SK-N-SH treated with all-trans-retinoic acid at 6 μM for 48 hours (cell line): ENCODE measurements around the gene AKAP6.
A peak's percentile ranks its signal among the peaks of the same experiment; 100 is the strongest.

ENCODE experiments used
- ATAC-seq: fragments of 200-7000 bp; cut with Tn5 transposase; 3 replicates; pipeline ENCODE4 v1.9.1; 2020; ENCODE audit warnings: mild to moderate bottlenecking, moderate library complexity
- ARNTL ChIP-seq: fragments of 450-650 bp; formaldehyde crosslinking; IDR thresholded peaks from 2 replicates; pipeline ENCODE4 v1.5.0; 2020; ENCODE audit warnings: low read depth, mild to moderate bottlenecking, moderate library complexity, borderline replicate concordance
- BACH2 ChIP-seq: fragments of 250-450 bp; sonication (Bioruptor Pico); IDR thresholded peaks from 2 replicates; pipeline ENCODE4 v1.9.0; 2021; ENCODE audit warnings: mild to moderate bottlenecking, borderline replicate concordance
- CSDC2 ChIP-seq: fragments of 250-450 bp; sonication (Bioruptor Pico); IDR thresholded peaks from 2 replicates; pipeline ENCODE4 v1.5.0; 2020; ENCODE audit warnings: mild to moderate bottlenecking, moderate library complexity
- CSRNP3 ChIP-seq: fragments of 250-450 bp; sonication (Bioruptor Pico); IDR thresholded peaks from 2 replicates; pipeline ENCODE4 v1.5.1; 2021; ENCODE audit warnings: mild to moderate bottlenecking, moderate library complexity
- ESRRG ChIP-seq: fragments of 250-450 bp; sonication (Bioruptor Pico); IDR thresholded peaks from 2 replicates; pipeline ENCODE4 v1.6.1; 2021; ENCODE audit warnings: mild to moderate bottlenecking
- ISL1 ChIP-seq: fragments of 250-450 bp; sonication (Bioruptor Pico); IDR thresholded peaks from 2 replicates; pipeline ENCODE4 v2.1.2; 2022; ENCODE audit warnings: mild to moderate bottlenecking, moderate library complexity
- POU6F1 ChIP-seq: fragments of 250-450 bp; sonication (Bioruptor Pico); IDR thresholded peaks from 2 replicates; pipeline ENCODE4 v1.8.0; 2021; ENCODE audit warnings: low read depth, mild to moderate bottlenecking, moderate library complexity, borderline replicate concordance
- RARB ChIP-seq: fragments of 250-450 bp; sonication (Bioruptor Pico); IDR thresholded peaks from 2 replicates; pipeline ENCODE4 v1.8.0; 2021; ENCODE audit warnings: mild to moderate bottlenecking, moderate library complexity
- SNAI2 ChIP-seq: fragments of 250-450 bp; sonication (Bioruptor Pico); IDR thresholded peaks from 2 replicates; pipeline ENCODE4 v1.5.0; 2020; ENCODE audit warnings: mild to moderate bottlenecking, moderate library complexity
- TCF4 ChIP-seq: fragments of 250-450 bp; sonication (Bioruptor Pico); IDR thresholded peaks from 2 replicates; pipeline ENCODE4 v1.8.0; 2021; ENCODE audit warnings: mild to moderate bottlenecking, moderate library complexity, borderline replicate concordance
- TOX ChIP-seq: fragments of 250-450 bp; sonication (Bioruptor Pico); IDR thresholded peaks from 2 replicates; pipeline ENCODE4 v1.8.0; 2021; ENCODE audit warnings: mild to moderate bottlenecking, moderate library complexity, borderline replicate concordance
- ZC3H10 ChIP-seq: fragments of 250-450 bp; sonication (Bioruptor Pico); IDR thresholded peaks from 2 replicates; pipeline ENCODE4 v1.5.1; 2021; ENCODE audit warnings: mild to moderate bottlenecking, moderate library complexity
- ZFP3 ChIP-seq: fragments of 250-450 bp; sonication (Bioruptor Pico); IDR thresholded peaks from 2 replicates; pipeline ENCODE4 v1.5.0; 2020; ENCODE audit warnings: mild to moderate bottlenecking, moderate library complexity
- ZNF70 ChIP-seq: fragments of 450-650 bp; formaldehyde crosslinking; IDR thresholded peaks from 2 replicates; pipeline ENCODE4 v1.5.0; 2020; ENCODE audit warnings: mild to moderate bottlenecking, moderate library complexity
- ZNF8 ChIP-seq: fragments of 450-650 bp; formaldehyde crosslinking; IDR thresholded peaks from 2 replicates; pipeline ENCODE4 v1.5.0; 2020; ENCODE audit warnings: mild to moderate bottlenecking, moderate library complexity
- TF ChIP-seq, protein P1 (sequence below): fragments of 250-450 bp; sonication (Bioruptor Pico); IDR thresholded peaks from 2 replicates; pipeline ENCODE4 v1.5.0; 2020; ENCODE audit warnings: mild to moderate bottlenecking, moderate library complexity
- TF ChIP-seq, protein P2 (sequence below): fragments of 250-450 bp; sonication (Bioruptor Pico); IDR thresholded peaks from 2 replicates; pipeline ENCODE4 v1.5.1; 2020; ENCODE audit warnings: low read depth, mild to moderate bottlenecking, moderate library complexity

Gene AKAP6

DNA sequence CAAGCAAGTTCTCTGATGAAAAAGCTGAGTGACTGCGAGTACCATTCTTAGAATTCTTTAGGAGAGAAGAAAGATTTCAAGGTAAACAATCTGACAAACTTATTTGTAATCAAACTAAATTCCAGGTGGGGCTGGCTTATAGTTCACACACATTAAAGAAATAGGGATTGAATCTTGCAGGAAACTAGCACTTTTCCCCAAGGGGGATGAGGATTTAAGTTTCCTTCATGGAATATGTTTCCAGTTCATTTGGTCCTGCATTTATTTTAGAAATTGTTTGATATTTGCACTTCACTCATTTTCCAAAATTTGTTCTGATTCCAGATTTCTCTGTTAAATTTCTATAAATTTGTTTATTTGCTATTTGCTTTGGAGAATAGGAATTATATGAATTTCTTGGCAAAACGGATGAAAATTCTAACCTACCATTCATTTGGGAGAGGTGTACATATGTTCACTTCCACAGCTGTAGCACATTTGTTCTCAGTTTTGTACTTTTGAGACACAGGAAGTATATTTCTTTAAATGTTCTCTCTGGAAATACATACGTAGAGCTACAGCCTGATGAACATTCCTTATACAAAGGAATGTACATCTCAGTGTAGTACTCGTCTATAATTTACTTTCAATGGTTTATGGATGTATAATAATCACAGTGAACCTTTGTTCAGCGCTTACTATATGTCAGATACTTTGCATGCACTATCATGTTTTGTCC, 145.5 kb downstream of the AKAP6 start:
- ATAC-seq, result no peak
- TF ChIP-seq ISL1 (CRISPR knock-in tag) (no peak), ZFP3 (no peak), ARNTL (CRISPR knock-in tag) (no peak), SNAI2 (CRISPR knock-in tag) (no peak)

- TF ChIP-seq POU6F1 (CRISPR knock-in tag), result no peak
- TF ChIP-seq, all 23 proteins: peak for 0
- no peak for ATAC-seq
Observed at GRCh38 chr14:32476532-32476931, 147.4 kb downstream of the AKAP6 start.

DNA sequence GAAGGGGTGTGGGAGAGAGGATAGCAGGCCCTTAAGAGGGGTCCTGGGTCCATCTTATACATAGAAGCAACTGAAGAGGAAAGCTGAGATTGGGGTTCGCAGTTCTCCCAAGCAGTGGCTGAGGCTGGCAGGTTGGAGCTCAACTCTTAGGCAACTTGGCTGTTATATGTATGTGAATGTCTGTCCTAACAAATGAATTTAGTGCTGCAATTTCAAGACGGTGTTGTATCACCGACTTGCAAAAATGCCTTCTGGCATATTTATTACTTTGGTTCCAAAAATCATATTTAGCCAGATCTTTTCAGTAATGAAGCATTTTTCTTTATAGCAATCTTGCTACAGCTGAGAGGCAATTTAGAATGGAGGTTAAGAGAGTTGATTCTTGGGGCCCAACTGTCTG, 148.3 kb downstream of the AKAP6 start:
- TF ChIP-seq BACH2 (CRISPR knock-in tag), result no peak
- no peak for TF ChIP-seq RARB (CRISPR knock-in tag)
- TF ChIP-seq ZNF70 (CRISPR knock-in tag), result no peak
- TF ChIP-seq SNAI2 (CRISPR knock-in tag), result no peak
- no peak for TF ChIP-seq TCF4 (CRISPR knock-in tag)
- TF ChIP-seq ZC3H10 (CRISPR knock-in tag), result no peak
- no peak for TF ChIP-seq POU6F1 (CRISPR knock-in tag)
- TF ChIP-seq, protein P1, sequence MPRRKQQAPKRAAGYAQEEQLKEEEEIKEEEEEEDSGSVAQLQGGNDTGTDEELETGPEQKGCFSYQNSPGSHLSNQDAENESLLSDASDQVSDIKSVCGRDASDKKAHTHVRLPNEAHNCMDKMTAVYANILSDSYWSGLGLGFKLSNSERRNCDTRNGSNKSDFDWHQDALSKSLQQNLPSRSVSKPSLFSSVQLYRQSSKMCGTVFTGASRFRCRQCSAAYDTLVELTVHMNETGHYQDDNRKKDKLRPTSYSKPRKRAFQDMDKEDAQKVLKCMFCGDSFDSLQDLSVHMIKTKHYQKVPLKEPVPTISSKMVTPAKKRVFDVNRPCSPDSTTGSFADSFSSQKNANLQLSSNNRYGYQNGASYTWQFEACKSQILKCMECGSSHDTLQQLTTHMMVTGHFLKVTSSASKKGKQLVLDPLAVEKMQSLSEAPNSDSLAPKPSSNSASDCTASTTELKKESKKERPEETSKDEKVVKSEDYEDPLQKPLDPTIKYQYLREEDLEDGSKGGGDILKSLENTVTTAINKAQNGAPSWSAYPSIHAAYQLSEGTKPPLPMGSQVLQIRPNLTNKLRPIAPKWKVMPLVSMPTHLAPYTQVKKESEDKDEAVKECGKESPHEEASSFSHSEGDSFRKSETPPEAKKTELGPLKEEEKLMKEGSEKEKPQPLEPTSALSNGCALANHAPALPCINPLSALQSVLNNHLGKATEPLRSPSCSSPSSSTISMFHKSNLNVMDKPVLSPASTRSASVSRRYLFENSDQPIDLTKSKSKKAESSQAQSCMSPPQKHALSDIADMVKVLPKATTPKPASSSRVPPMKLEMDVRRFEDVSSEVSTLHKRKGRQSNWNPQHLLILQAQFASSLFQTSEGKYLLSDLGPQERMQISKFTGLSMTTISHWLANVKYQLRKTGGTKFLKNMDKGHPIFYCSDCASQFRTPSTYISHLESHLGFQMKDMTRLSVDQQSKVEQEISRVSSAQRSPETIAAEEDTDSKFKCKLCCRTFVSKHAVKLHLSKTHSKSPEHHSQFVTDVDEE (CRISPR knock-in tag), result no peak
- no peak for TF ChIP-seq ARNTL (CRISPR knock-in tag)
- no peak for TF ChIP-seq ISL1 (CRISPR knock-in tag)
- no peak for TF ChIP-seq TOX
- no peak for ATAC-seq

DNA sequence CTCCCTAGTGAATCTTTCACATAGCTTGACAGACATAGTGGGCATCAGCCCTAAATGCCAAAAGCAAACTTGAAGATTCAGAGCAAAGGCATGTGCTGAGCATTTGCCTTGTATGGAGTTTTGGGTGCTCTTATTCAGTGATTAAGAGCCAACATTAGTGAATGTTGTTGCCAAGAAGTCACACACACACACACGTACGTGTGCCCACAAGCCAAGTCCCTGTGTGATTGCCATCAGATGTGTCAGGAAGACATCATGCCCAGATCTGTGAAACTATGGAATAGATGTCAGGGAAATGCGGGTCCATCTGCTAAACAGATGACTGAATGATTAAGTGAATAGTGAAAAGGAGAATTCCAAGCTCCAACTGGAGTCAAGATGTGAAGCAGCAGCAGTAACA, 149.0 kb downstream of the AKAP6 start:
- peak; percentile 74 for ATAC-seq
- TF ChIP-seq TCF4 (CRISPR knock-in tag) (peak; percentile 77), ZNF70 (CRISPR knock-in tag) (no peak), CSDC2 (0 out of 2 replicates have a peak, but pooled peaks have one; percentile 25), ZNF8 (CRISPR knock-in tag) (no peak), ESRRG (CRISPR knock-in tag) (no peak), BACH2 (CRISPR knock-in tag) (no peak), CSRNP3 (CRISPR knock-in tag) (no peak), SNAI2 (CRISPR knock-in tag) (no peak), POU6F1 (CRISPR knock-in tag) (no peak), RARB (CRISPR knock-in tag) (no peak), ARNTL (CRISPR knock-in tag) (no peak), ZFP3 (peak; percentile 48; the same call in 1 of the 2 replicates), ISL1 (CRISPR knock-in tag) (peak; percentile 71)
- TF ChIP-seq, protein P1 (CRISPR knock-in tag), result no peak
- TF ChIP-seq, protein P2, sequence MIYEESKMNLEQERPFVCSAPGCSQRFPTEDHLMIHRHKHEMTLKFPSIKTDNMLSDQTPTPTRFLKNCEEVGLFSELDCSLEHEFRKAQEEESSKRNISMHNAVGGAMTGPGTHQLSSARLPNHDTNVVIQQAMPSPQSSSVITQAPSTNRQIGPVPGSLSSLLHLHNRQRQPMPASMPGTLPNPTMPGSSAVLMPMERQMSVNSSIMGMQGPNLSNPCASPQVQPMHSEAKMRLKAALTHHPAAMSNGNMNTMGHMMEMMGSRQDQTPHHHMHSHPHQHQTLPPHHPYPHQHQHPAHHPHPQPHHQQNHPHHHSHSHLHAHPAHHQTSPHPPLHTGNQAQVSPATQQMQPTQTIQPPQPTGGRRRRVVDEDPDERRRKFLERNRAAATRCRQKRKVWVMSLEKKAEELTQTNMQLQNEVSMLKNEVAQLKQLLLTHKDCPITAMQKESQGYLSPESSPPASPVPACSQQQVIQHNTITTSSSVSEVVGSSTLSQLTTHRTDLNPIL, result no peak
